ENCODE measurements around the gene SERP2. TPM values are rescaled to one million over a fixed set of nuclear protein-coding genes. Genes with fewer than 3 reads are reported as not detected.

SERP2 gene
- total and polyA plus RNA-seq, 8 donors: 1.0 to 255 (median 9.3) TPM; not detected in 1

DNA sequence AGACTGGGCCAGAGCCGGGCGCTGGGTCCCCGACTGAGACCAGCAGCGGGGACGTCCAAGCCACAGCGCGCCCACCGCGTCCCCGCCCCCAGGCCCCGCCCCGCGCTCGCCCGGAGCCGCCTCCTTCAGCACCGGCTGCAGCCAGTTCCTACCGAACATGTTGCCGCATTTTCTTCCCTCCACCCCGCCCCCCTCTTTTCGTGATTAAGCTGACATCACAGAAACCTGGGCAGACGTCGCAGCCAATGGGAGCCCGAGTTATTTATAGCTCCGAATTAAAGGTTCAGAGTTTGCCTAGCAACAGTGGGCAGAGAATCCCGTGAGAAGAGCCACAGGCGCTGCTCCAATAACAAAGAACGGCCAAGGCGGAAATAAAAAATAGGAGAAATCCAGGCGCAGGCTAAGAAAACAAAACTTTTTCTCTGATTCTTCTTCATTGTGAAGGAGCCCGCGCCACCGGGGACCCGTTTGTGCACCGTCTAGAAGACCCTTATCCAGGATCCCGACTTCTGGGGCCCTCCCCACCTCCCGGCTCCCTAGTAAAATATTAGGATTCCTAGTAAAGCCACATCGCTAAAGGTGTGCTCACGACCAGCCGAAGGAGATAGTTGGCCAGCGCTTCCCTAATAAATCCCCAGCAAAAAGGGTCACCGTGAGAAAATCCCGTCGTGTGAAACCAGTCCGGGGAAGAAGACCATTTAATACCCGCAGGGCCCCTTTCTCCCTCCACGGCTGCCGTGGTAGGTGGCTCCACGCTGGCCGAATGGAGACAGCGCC, 61.7 kb downstream of the SERP2 start:
- H3K9me3 ChIP-seq: no peaks in the 10 kb centered on the region
- peaks cover 13 to 22% (median 20%) of the 10 kb centered on the region in 4 donors for H3K36me3 ChIP-seq
- WGBS, 5 donors: 0 to 1% (median 1%) methylated on average over 35 to 51 of the region's 51 CpGs
- H3K4me3 ChIP-seq: peak overlapping the region; percentile 63 to 86 (median 69)
- no peaks in the 10 kb centered on the region for H3K27me3 ChIP-seq
- peaks cover 7 to 78% (median 43%) of the 10 kb centered on the region in 4 donors for H3K4me1 ChIP-seq
- H3K27ac ChIP-seq: peak overlapping the region; percentile 93 to 98 (median 96)
- peak; percentile 97 to 99 for DNase-seq
- intact Hi-C loops (cut with DNase I; ENCODE audit: low total_unique reads): loop anchor here (5.0 kb wide), 1 partner anchor 383 kb away; no protein-coding TSS in a partner anchor
- TF ChIP-seq EP300 (IDR thresholded peaks at IDR 0.05) (no peak), POLR2A (IDR thresholded peaks at IDR 0.05) (peak in 2 of 4 donors; percentile 20 to 84), POLR2AphosphoS5 (IDR thresholded peaks at IDR 0.05) (peak; percentile 68 to 92 (median 84))
- TF ChIP-seq, protein P1, sequence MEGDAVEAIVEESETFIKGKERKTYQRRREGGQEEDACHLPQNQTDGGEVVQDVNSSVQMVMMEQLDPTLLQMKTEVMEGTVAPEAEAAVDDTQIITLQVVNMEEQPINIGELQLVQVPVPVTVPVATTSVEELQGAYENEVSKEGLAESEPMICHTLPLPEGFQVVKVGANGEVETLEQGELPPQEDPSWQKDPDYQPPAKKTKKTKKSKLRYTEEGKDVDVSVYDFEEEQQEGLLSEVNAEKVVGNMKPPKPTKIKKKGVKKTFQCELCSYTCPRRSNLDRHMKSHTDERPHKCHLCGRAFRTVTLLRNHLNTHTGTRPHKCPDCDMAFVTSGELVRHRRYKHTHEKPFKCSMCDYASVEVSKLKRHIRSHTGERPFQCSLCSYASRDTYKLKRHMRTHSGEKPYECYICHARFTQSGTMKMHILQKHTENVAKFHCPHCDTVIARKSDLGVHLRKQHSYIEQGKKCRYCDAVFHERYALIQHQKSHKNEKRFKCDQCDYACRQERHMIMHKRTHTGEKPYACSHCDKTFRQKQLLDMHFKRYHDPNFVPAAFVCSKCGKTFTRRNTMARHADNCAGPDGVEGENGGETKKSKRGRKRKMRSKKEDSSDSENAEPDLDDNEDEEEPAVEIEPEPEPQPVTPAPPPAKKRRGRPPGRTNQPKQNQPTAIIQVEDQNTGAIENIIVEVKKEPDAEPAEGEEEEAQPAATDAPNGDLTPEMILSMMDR (IDR thresholded peaks at IDR 0.05): no peak

DNA sequence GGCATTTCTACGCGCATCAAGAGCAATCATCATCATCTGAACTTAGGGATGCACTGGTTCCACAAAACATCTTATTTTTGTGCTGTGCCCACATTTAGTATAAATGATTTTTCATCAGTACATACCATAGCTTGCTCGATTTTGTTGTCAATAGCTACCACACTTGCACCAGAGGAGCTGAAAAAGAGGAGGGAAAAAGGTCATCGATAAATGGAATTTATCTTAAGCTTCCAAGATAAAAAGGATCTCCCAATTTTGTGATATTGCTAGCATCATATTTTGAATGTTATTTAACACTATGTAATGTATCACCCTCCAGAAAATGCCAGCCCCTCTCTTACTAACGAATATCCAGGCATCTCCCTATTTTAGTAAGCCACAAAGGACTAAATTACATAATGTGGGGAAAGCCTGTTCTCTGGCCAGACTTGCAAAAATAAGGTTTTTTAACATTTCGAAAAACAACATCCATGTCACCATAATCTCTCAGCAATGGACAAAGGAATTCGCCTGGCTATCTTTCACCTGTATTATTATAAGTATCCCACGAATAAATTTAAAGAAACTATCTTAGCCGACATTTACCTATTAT, 62.4 kb downstream of the SERP2 start:
- WGBS, 5 donors: 1 to 5% (median 3%) methylated on average over 9 of the region's 9 CpGs
- peak overlapping the region; percentile 93 to 98 (median 96) for H3K27ac ChIP-seq
- intact Hi-C loops (cut with DNase I; ENCODE audit: low total_unique reads): loop anchor here (5.0 kb wide), 1 partner anchor 384 kb away; no protein-coding TSS in a partner anchor

DNA sequence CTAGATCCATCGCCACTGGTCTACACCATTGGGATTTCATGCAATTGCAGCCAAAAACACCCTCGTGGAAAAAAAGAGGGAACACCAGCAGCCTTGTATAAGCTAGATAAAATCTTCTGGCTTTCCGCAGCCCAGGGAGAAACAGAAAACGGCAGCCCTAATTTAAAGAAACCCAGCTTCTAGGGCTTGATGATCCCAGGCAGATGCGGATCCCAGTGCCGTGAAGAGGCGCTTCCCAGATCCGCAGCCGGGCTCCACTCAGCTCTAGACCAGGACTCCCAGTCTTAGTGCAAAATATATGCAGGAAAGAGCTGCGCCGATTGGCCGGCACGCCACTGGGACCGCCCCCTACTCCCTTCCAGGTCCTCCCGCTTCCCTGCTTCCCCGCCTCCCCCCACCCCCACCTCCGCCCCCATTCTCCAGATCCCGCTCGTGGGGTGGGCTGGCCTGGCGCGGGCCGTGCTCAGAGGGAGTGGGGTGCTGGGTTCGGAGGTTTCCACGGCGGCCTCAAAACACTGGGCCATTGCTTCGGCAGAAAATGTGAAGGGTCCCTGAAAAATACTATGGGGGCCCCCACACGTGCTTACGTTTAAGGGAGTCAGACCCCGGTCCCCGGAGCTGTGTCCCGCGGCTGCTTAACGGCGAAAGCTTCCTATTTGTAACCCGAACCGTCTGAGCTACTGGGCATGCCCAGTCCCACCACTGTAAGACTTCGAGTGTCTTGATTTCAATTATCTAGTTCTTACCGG, 63.1 kb downstream of the SERP2 start:
- Histone ChIP-seq H3K9me3 (no peaks in the 10 kb centered on the region), H3K4me3 (peak overlapping the region; percentile 63 to 86 (median 69)), H3K4me1 (peaks cover 7 to 77% (median 47%) of the 10 kb centered on the region in 4 donors), H3K27me3 (no peaks in the 10 kb centered on the region), H3K36me3 (peaks cover 13 to 22% (median 20%) of the 10 kb centered on the region in 4 donors), H3K27ac (peak overlapping the region; percentile 90 to 98 (median 96))
- peak; percentile 96 to 98 for DNase-seq
- intact Hi-C loops (cut with DNase I; ENCODE audit: low total_unique reads): loop anchor here (5.0 kb wide), 1 partner anchor 384 kb away; no protein-coding TSS in a partner anchor
- whole genome bisulfite sequencing, 5 donors: 0 to 1% (median 0%) methylated on average over 31 to 38 of the region's 38 CpGs
- TF ChIP-seq POLR2AphosphoS5 (IDR thresholded peaks at IDR 0.05) (peak; percentile 99 to 100 (median 100)), EP300 (IDR thresholded peaks at IDR 0.05) (no peak), POLR2A (IDR thresholded peaks at IDR 0.05) (peak in 2 of 4 donors; percentile 96 to 97)
- TF ChIP-seq, protein P1 (IDR thresholded peaks at IDR 0.05): no peak

More for the DNA sequence above, 62.4 kb downstream of the SERP2 start:
- peak overlapping the region; percentile 63 to 86 (median 69) for H3K4me3 ChIP-seq
- H3K36me3 ChIP-seq: peaks cover 13 to 22% (median 20%) of the 10 kb centered on the region in 4 donors
- no peak for DNase-seq
- H3K4me1 ChIP-seq: peaks cover 7 to 77% (median 47%) of the 10 kb centered on the region in 4 donors
- no peaks in the 10 kb centered on the region for H3K27me3 ChIP-seq
- TF ChIP-seq POLR2AphosphoS5 (IDR thresholded peaks at IDR 0.05): peak in 1 of 3 donors; percentile 3
- TF ChIP-seq, protein P1 (IDR thresholded peaks at IDR 0.05): no peak
- H3K9me3 ChIP-seq: no peaks in the 10 kb centered on the region
